Measurements from ENCODE around the gene TPGS1.

GRCh38 chr19:543910-544608 is 36.8 kb downstream of the TPGS1 start, which contains the start of gene GZMM:
- TF ChIP-seq, protein P1, sequence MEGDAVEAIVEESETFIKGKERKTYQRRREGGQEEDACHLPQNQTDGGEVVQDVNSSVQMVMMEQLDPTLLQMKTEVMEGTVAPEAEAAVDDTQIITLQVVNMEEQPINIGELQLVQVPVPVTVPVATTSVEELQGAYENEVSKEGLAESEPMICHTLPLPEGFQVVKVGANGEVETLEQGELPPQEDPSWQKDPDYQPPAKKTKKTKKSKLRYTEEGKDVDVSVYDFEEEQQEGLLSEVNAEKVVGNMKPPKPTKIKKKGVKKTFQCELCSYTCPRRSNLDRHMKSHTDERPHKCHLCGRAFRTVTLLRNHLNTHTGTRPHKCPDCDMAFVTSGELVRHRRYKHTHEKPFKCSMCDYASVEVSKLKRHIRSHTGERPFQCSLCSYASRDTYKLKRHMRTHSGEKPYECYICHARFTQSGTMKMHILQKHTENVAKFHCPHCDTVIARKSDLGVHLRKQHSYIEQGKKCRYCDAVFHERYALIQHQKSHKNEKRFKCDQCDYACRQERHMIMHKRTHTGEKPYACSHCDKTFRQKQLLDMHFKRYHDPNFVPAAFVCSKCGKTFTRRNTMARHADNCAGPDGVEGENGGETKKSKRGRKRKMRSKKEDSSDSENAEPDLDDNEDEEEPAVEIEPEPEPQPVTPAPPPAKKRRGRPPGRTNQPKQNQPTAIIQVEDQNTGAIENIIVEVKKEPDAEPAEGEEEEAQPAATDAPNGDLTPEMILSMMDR (IDR thresholded peaks at IDR 0.05): no peak
- no peak for TF ChIP-seq POLR2A (IDR thresholded peaks at IDR 0.05)
- no peak for TF ChIP-seq POLR2AphosphoS5 (IDR thresholded peaks at IDR 0.05)
- TF ChIP-seq EP300 (IDR thresholded peaks at IDR 0.05): no peak
